Ovary (tissue), 3 donors: ENCODE measurements around the gene KCNJ6.

Experiments
- EP300 ChIP-seq: sonication (generic); formaldehyde crosslinking; IDR thresholded peaks from one replicate; pipeline ENCODE4 v1.6.1; 2017; ENCODE audit warnings: antibody characterized with exemption
- TF ChIP-seq, protein P1 (sequence below), 3 donors: fragments of 450-650 bp in 2 of 3; fragments of 200-600 bp in 1 of 3; IDR thresholded peaks; one replicate each; pipeline versions ENCODE4 v1.5.1 to v1.8.0; 2016 to 2022; ENCODE audit warnings: antibody characterized with exemption in 3 of 3, mild to moderate bottlenecking in 1 of 3
- donor health status: DM: no; HTN: no; CAD: no.

- no peak for TF ChIP-seq EP300
- TF ChIP-seq, protein P1, sequence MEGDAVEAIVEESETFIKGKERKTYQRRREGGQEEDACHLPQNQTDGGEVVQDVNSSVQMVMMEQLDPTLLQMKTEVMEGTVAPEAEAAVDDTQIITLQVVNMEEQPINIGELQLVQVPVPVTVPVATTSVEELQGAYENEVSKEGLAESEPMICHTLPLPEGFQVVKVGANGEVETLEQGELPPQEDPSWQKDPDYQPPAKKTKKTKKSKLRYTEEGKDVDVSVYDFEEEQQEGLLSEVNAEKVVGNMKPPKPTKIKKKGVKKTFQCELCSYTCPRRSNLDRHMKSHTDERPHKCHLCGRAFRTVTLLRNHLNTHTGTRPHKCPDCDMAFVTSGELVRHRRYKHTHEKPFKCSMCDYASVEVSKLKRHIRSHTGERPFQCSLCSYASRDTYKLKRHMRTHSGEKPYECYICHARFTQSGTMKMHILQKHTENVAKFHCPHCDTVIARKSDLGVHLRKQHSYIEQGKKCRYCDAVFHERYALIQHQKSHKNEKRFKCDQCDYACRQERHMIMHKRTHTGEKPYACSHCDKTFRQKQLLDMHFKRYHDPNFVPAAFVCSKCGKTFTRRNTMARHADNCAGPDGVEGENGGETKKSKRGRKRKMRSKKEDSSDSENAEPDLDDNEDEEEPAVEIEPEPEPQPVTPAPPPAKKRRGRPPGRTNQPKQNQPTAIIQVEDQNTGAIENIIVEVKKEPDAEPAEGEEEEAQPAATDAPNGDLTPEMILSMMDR (IDR thresholded peaks at IDR 0.05) = no peak
These were observed 73.9 kb downstream of the KCNJ6 start for GRCh38 chr21:37842163-37842919.
